ENCODE measurements around the gene FXYD7.

DNA sequence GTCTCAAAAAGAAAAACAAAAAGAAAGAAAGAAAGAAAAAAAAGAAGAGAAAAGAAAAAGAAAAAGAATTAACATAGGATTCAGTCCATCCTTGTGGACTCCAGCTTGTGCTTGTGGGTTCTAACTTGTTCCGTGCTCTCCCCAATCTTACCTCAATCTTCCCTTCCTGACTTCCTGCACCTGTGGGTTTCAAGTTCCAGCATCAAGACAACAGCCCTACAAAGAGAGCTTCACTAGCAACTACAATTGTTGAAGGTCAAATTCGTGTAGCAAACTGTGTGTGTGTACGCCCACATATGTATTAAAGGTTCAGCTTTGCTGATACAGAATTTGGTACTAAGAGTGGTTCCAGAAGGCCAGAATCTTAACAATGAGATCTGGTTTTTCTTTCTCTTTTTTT lies 36.8 kb downstream of the FXYD7 start:
- TF ChIP-seq, protein P1, sequence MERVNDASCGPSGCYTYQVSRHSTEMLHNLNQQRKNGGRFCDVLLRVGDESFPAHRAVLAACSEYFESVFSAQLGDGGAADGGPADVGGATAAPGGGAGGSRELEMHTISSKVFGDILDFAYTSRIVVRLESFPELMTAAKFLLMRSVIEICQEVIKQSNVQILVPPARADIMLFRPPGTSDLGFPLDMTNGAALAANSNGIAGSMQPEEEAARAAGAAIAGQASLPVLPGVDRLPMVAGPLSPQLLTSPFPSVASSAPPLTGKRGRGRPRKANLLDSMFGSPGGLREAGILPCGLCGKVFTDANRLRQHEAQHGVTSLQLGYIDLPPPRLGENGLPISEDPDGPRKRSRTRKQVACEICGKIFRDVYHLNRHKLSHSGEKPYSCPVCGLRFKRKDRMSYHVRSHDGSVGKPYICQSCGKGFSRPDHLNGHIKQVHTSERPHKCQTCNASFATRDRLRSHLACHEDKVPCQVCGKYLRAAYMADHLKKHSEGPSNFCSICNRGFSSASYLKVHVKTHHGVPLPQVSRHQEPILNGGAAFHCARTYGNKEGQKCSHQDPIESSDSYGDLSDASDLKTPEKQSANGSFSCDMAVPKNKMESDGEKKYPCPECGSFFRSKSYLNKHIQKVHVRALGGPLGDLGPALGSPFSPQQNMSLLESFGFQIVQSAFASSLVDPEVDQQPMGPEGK (CRISPR knock-in tag; IDR thresholded peaks at IDR 0.05; ENCODE audit: borderline replicate concordance) = no peak
- TF ChIP-seq ARNTL (CRISPR knock-in tag; IDR thresholded peaks at IDR 0.05; ENCODE audit: borderline replicate concordance, low read depth) = no peak
